H9 (cell line): ENCODE measurements around the gene LRRC15. TPM values are rescaled to one million over a fixed set of nuclear protein-coding genes. Genes with fewer than 3 reads are reported as not detected.

ENCODE experiments used
- DNase-seq: peaks from one replicate; pipeline ENCODE4 v3.0.0-alpha.2; 2017
- H2AFZ ChIP-seq: one replicate; pipeline ENCODE4 v1.6.1; 2013; ENCODE audit warnings: mild to moderate bottlenecking, low read length, control low read depth, moderate library complexity
- H2AK5ac ChIP-seq: 2 replicates; pipeline ENCODE4 v1.6.1; 2013; ENCODE audit warnings: low read length, control low read depth, mixed read lengths; ENCODE audit not compliant: insufficient read length
- H2BK120ac ChIP-seq: one replicate; pipeline ENCODE4 v1.6.1; 2013; ENCODE audit warnings: low read depth, mild to moderate bottlenecking, low read length, control low read depth, inconsistent platforms; ENCODE audit not compliant: poor library complexity, severe bottlenecking
- H2BK12ac ChIP-seq: 2 replicates; pipeline ENCODE4 v1.6.1; 2013; ENCODE audit warnings: low read length, control low read depth, mixed read lengths, low read depth; ENCODE audit not compliant: insufficient read length
- H2BK15ac ChIP-seq: 2 replicates; pipeline ENCODE4 v1.6.1; 2013; ENCODE audit warnings: low read depth, low read length, control low read depth
- H2BK20ac ChIP-seq: one replicate; pipeline ENCODE4 v1.6.1; 2013; ENCODE audit warnings: low read depth, mild to moderate bottlenecking, low read length, control low read depth, inconsistent platforms; ENCODE audit not compliant: poor library complexity, severe bottlenecking
- H2BK5ac ChIP-seq: 2 replicates; pipeline ENCODE4 v1.6.1; 2013; ENCODE audit warnings: low read length, control low read depth, mixed read lengths; ENCODE audit not compliant: insufficient read length
- H3K14ac ChIP-seq: 2 replicates; pipeline ENCODE4 v1.6.1; 2013; ENCODE audit warnings: low read length, control low read depth; ENCODE audit not compliant: insufficient read depth
- H3K18ac ChIP-seq: 2 replicates; pipeline ENCODE4 v1.6.1; 2013; ENCODE audit warnings: low read depth, mild to moderate bottlenecking, mixed read lengths, low read length, control low read depth; ENCODE audit not compliant: insufficient read length
- H3K23ac ChIP-seq: 2 replicates; pipeline ENCODE4 v1.6.1; 2013; ENCODE audit warnings: low read length, control low read depth, mixed read lengths, low read depth; ENCODE audit not compliant: insufficient read length
- H3K23me2 ChIP-seq: 2 replicates; pipeline ENCODE4 v1.6.1; 2013; ENCODE audit warnings: low read depth, mild to moderate bottlenecking, mixed read lengths, low read length, control low read depth; ENCODE audit not compliant: insufficient read length, poor library complexity, severe bottlenecking
- H3K27ac ChIP-seq: 2 replicates; pipeline ENCODE4 v1.5.1; 2013; ENCODE audit warnings: low read length, control low read depth, mixed read lengths, low read depth; ENCODE audit not compliant: insufficient read length
- H3K27me3 ChIP-seq: 2 replicates; pipeline ENCODE4 v1.6.1; 2013; ENCODE audit warnings: low read length, control low read depth, inconsistent platforms; ENCODE audit not compliant: insufficient read depth
- H3K4ac ChIP-seq: 2 replicates; pipeline ENCODE4 v1.6.1; 2013; ENCODE audit warnings: low read depth, mild to moderate bottlenecking, control low read depth, inconsistent platforms, low read length, moderate library complexity
- H3K4me1 ChIP-seq: 2 replicates; pipeline ENCODE4 v1.6.1; 2013; ENCODE audit warnings: low read length, control low read depth, inconsistent platforms; ENCODE audit not compliant: insufficient read depth
- H3K4me2 ChIP-seq: 2 replicates; pipeline ENCODE4 v1.6.1; 2013; ENCODE audit warnings: low read length, control low read depth, mixed read lengths; ENCODE audit not compliant: insufficient read length, insufficient read depth
- H3K56ac ChIP-seq: 2 replicates; pipeline ENCODE4 v1.6.1; 2013; ENCODE audit warnings: low read depth, mild to moderate bottlenecking, mixed read lengths, low read length, control low read depth; ENCODE audit not compliant: insufficient read length
- H3K79me1 ChIP-seq: 2 replicates; pipeline ENCODE4 v1.6.1; 2013; ENCODE audit warnings: low read depth, mild to moderate bottlenecking, moderate library complexity, low read length, control low read depth, inconsistent platforms; ENCODE audit not compliant: insufficient read depth, poor library complexity, severe bottlenecking
- H3K79me2 ChIP-seq: 2 replicates; pipeline ENCODE4 v1.6.1; 2013; ENCODE audit warnings: low read length, control low read depth, inconsistent platforms; ENCODE audit not compliant: insufficient read depth
- H3K9ac ChIP-seq: 2 replicates; pipeline ENCODE4 v1.6.1; 2013; ENCODE audit warnings: low read length, control low read depth, mixed read lengths; ENCODE audit not compliant: insufficient read length; ENCODE audit errors: extremely low read depth
- H3K9me3 ChIP-seq: one replicate; pipeline ENCODE4 v1.6.1; 2013; ENCODE audit warnings: low read depth, low read length, inconsistent platforms; ENCODE audit not compliant: control insufficient read depth
- H3T11ph ChIP-seq: one replicate; pipeline ENCODE4 v1.6.1; 2013; ENCODE audit warnings: mild to moderate bottlenecking, low read length, control low read depth, inconsistent platforms
- H4K20me1 ChIP-seq: one replicate; pipeline ENCODE4 v1.6.1; 2013; ENCODE audit not compliant: control insufficient read depth, insufficient read length, insufficient read depth
- H4K5ac ChIP-seq: 2 replicates; pipeline ENCODE4 v1.6.1; 2013; ENCODE audit warnings: low read depth, mild to moderate bottlenecking, mixed read lengths, low read length, control low read depth; ENCODE audit not compliant: insufficient read length
- H4K8ac ChIP-seq: replicated peaks from 2 replicates; pipeline ENCODE4 v1.6.1; 2013; ENCODE audit warnings: low read length, control low read depth, mixed read lengths, low read depth; ENCODE audit not compliant: insufficient read length
- H4K91ac ChIP-seq: 2 replicates; pipeline ENCODE4 v1.6.1; 2013; ENCODE audit warnings: low read depth, mild to moderate bottlenecking, moderate library complexity, mixed read lengths, low read length, control low read depth; ENCODE audit not compliant: insufficient read length
- H3K27ac Mint-ChIP-seq, 3 experiments: 2 replicates in 2 of 3; 3 replicates in 1 of 3; pipeline ENCODE4 v1.8.0; 2020 to 2021; ENCODE audit warnings: mixed read lengths in 3 of 3, mild to moderate bottlenecking in 1 of 3, moderate library complexity in 1 of 3
- H3K27me3 Mint-ChIP-seq: 2 replicates; pipeline ENCODE4 v1.8.0; 2021; ENCODE audit warnings: low read depth, mild to moderate bottlenecking, moderate library complexity, mixed read lengths
- H3K36me3 Mint-ChIP-seq, 3 experiments: 2 replicates in 2 of 3; 3 replicates in 1 of 3; pipeline ENCODE4 v1.8.0; 2020 to 2021; ENCODE audit warnings: low read depth in 3 of 3, mixed read lengths in 3 of 3; ENCODE audit not compliant: insufficient read depth in 1 of 3
- H3K4me1 Mint-ChIP-seq, 2 experiments: 2 replicates each; pipeline ENCODE4 v1.8.0; 2020; ENCODE audit warnings: mixed read lengths in 2 of 2
- H3K4me3 Mint-ChIP-seq, 2 experiments: 2 replicates in 1 of 2; 3 replicates in 1 of 2; pipeline ENCODE4 v1.8.0; 2020 to 2021; ENCODE audit warnings: mild to moderate bottlenecking in 2 of 2, mixed read lengths in 2 of 2, moderate library complexity in 1 of 2
- H3K9me3 Mint-ChIP-seq, 2 experiments: 2 replicates in 1 of 2; 3 replicates in 1 of 2; pipeline ENCODE4 v1.8.0; 2020; ENCODE audit warnings: mild to moderate bottlenecking in 2 of 2, mixed read lengths in 2 of 2, moderate library complexity in 1 of 2
- CTCF ChIP-seq: fragments of 200-600 bp; sonication (generic); conservative IDR thresholded peaks from 3 replicates; pipeline ENCODE4 v1.8.0; 2021; ENCODE audit warnings: antibody characterized with exemption, mild to moderate bottlenecking
- WGBS: extraction: QIAGEN DNeasy Blood & Tissue Kit; methylation state at CpG from one replicate; pipeline ENCODE4 v1.1.7; 2013; ENCODE audit warnings: missing lambda C conversion rate, low lambda C conversion rate, mixed read lengths; ENCODE audit not compliant: insufficient read length; ENCODE audit errors: extremely low coverage; 5-methylcytosine and 5-hydroxymethylcytosine counted together
- total RNA-seq: library from RNA; stranded (reverse); gene quantifications from 2 replicates; pipeline ENCODE4 v1.2.1, GENCODE V29; 2021

The LRRC15 gene
- total RNA-seq, 1 experiment from 2014 or later, result 0.07 TPM

GRCh38 chr3:194305356-194306108 lies 64.0 kb downstream of the LRRC15 start:
- Histone ChIP-seq H4K20me1 (no peaks in the 10 kb centered on the region), H3K4me2 (no peak overlapping the region), H3K4me1 (no peaks in the 10 kb centered on the region; the same call in none of the 2 replicates), H3K27ac (no peak overlapping the region), H4K8ac (no peak overlapping the region), H2BK20ac (no peak overlapping the region), H3K4ac (no peak overlapping the region), H2BK5ac (no peak overlapping the region), H2BK120ac (no peak overlapping the region), H3K9me3 (no peaks in the 10 kb centered on the region), H3K18ac (no peak overlapping the region), H3K56ac (no peak overlapping the region), H3K9ac (no peak overlapping the region), H2BK15ac (no peak overlapping the region), H3K23ac (no peak overlapping the region), H2AK5ac (no peak overlapping the region), H3K14ac (no peak overlapping the region), H4K91ac (no peak overlapping the region), H3K23me2 (no peaks in the 10 kb centered on the region), H3K27me3 (no peaks in the 10 kb centered on the region), H3K79me1 (no peaks in the 10 kb centered on the region), H2BK12ac (no peak overlapping the region), H2AFZ (no peak overlapping the region), H3T11ph (no peak overlapping the region), H4K5ac (no peak overlapping the region), H3K79me2 (no peaks in the 10 kb centered on the region)
- Mint-ChIP-seq H3K9me3 (no peaks in the 10 kb centered on the region), H3K36me3 (no peaks in the 10 kb centered on the region), H3K4me1 (peaks cover 49 to 52% of the 10 kb centered on the region in 2 experiments), H3K27me3 (peaks cover 13% of the 10 kb centered on the region), H3K4me3 (no peak overlapping the region; a peak in 1 of 5 replicates), H3K27ac (no peak overlapping the region)
- no peak for TF ChIP-seq CTCF
- peak; percentile 38 for DNase-seq
- no CpG with 5 or more reads among the region's 11 CpGs for WGBS

Other genes starting within 250 kb of the LRRC15 start
- gene HES1, start 233.6 kb downstream of the LRRC15 start, total RNA-seq, result 23.2 and 23.3 TPM in 2 replicates
- not detected in 2 replicates for gene CPN2, start 18.4 kb downstream of the LRRC15 start, total RNA-seq
- gene GP5, start 29.5 kb upstream of the LRRC15 start, total RNA-seq, result not detected in 2 replicates
- gene ATP13A3, start 117.3 kb upstream of the LRRC15 start, total RNA-seq, result 75.8 and 78.5 TPM in 2 replicates